ENCODE data around the gene METTL25. TPM values are rescaled to one million over a fixed set of nuclear protein-coding genes. Genes with fewer than 3 reads are reported as not detected.

METTL25 gene
- total RNA-seq, 1 experiment from 2014 or later, result 3.5 TPM

GRCh38 chr12:82523996-82524395 lies 165.7 kb downstream of the METTL25 start:
- DNase-seq (ENCODE audit: low read depth, low spot score), result no peak
- Histone ChIP-seq H3K4me1 (ENCODE audit: control insufficient read depth, insufficient read depth, low read length) (no peaks in the 10 kb centered on the region), H3K27me3 (ENCODE audit: control insufficient read depth, insufficient read depth, low read length) (no peaks in the 10 kb centered on the region; the same call in 1 of the 2 replicates), H3K36me3 (ENCODE audit: control insufficient read depth, insufficient read depth, low read length) (no peaks in the 10 kb centered on the region), H3K27ac (ENCODE audit: low read length) (no peak overlapping the region), H3K9me3 (ENCODE audit: control insufficient read depth, insufficient read depth, low read depth, low read length) (no peaks in the 10 kb centered on the region), H3K4me3 (ENCODE audit: low read depth in 2 of 2, low read length in 2 of 2) (no peak overlapping the region)
- ATAC-seq, result no peak
- BruUV-seq (replicated peaks), result no TSS peak
- in situ Hi-C loops (cut with HindIII; ENCODE audit: low pct_unique_long_range_greater_than_20kb, low sequenced_read_pairs), result no loop called here
- intact Hi-C loops (cut with micrococcal nuclease; ENCODE audit: unreplicated experiment), result loop anchor here (10.0 kb wide), 1 partner anchor 139 kb away; no protein-coding TSS in a partner anchor
- ChIA-PET CTCF (no interaction called here), POLR2A (no interaction called here)
- no peak for TF ChIP-seq CTCF (IDR thresholded peaks at IDR 0.05)
- TF ChIP-seq POLR2AphosphoS5 (IDR thresholded peaks at IDR 0.05; ENCODE audit: low read depth, low read length), result no peak
- TF ChIP-seq TCF7L2 (IDR thresholded peaks at IDR 0.05; ENCODE audit: low read depth, low read length), result no peak
- no peak for TF ChIP-seq REST (IDR thresholded peaks at IDR 0.05; ENCODE audit: insufficient read depth in 1 of 2, low read depth in 2 of 2, low read length in 1 of 2)
- TF ChIP-seq SIN3A (IDR thresholded peaks at IDR 0.05; ENCODE audit: borderline replicate concordance, insufficient read depth, low read depth, low read length), result no peak

GRCh38 chr12:82524641-82525040 lies 166.3 kb downstream of the METTL25 start:
- Histone ChIP-seq H3K27ac (ENCODE audit: low read length) (no peak overlapping the region), H3K9me3 (ENCODE audit: control insufficient read depth, insufficient read depth, low read depth, low read length) (no peaks in the 10 kb centered on the region), H3K27me3 (ENCODE audit: control insufficient read depth, insufficient read depth, low read length) (no peaks in the 10 kb centered on the region; the same call in 1 of the 2 replicates), H3K4me1 (ENCODE audit: control insufficient read depth, insufficient read depth, low read length) (no peaks in the 10 kb centered on the region), H3K36me3 (ENCODE audit: control insufficient read depth, insufficient read depth, low read length) (no peaks in the 10 kb centered on the region), H3K4me3 (ENCODE audit: low read depth in 2 of 2, low read length in 2 of 2) (no peak overlapping the region)
- POLR2A ChIA-PET, result no interaction called here
- DNase-seq (ENCODE audit: low read depth, low spot score) (no peak), ATAC-seq (no peak)
- in situ Hi-C loops (cut with HindIII; ENCODE audit: low pct_unique_long_range_greater_than_20kb, low sequenced_read_pairs) (no loop called here), intact Hi-C loops (cut with micrococcal nuclease; ENCODE audit: unreplicated experiment) (loop anchor here (10.0 kb wide), 1 partner anchor 140 kb away; no protein-coding TSS in a partner anchor)
- CTCF ChIA-PET, result no interaction called here
- BruUV-seq (replicated peaks), result no TSS peak
- TF ChIP-seq POLR2AphosphoS5 (IDR thresholded peaks at IDR 0.05; ENCODE audit: low read depth, low read length), result no peak
- TF ChIP-seq SIN3A (IDR thresholded peaks at IDR 0.05; ENCODE audit: borderline replicate concordance, insufficient read depth, low read depth, low read length), result no peak
- TF ChIP-seq REST (IDR thresholded peaks at IDR 0.05; ENCODE audit: insufficient read depth in 1 of 2, low read depth in 2 of 2, low read length in 1 of 2), result no peak
- no peak for TF ChIP-seq TCF7L2 (IDR thresholded peaks at IDR 0.05; ENCODE audit: low read depth, low read length)
- TF ChIP-seq CTCF (IDR thresholded peaks at IDR 0.05), result no peak
